H9 (cell line): ENCODE data around the gene DNAJC7. TPM values are rescaled to one million over a fixed set of nuclear protein-coding genes. Genes with fewer than 3 reads are reported as not detected.

Source experiments
- DNase-seq: peaks from one replicate; pipeline ENCODE4 v3.0.0-alpha.2; 2017
- H2AFZ ChIP-seq: one replicate; pipeline ENCODE4 v1.6.1; 2013; ENCODE audit warnings: mild to moderate bottlenecking, low read length, control low read depth, moderate library complexity
- H2AK5ac ChIP-seq: 2 replicates; pipeline ENCODE4 v1.6.1; 2013; ENCODE audit warnings: low read length, control low read depth, mixed read lengths; ENCODE audit not compliant: insufficient read length
- H2BK120ac ChIP-seq: one replicate; pipeline ENCODE4 v1.6.1; 2013; ENCODE audit warnings: low read depth, mild to moderate bottlenecking, low read length, control low read depth, inconsistent platforms; ENCODE audit not compliant: poor library complexity, severe bottlenecking
- H2BK12ac ChIP-seq: 2 replicates; pipeline ENCODE4 v1.6.1; 2013; ENCODE audit warnings: low read length, control low read depth, mixed read lengths, low read depth; ENCODE audit not compliant: insufficient read length
- H2BK15ac ChIP-seq: 2 replicates; pipeline ENCODE4 v1.6.1; 2013; ENCODE audit warnings: low read depth, low read length, control low read depth
- H2BK20ac ChIP-seq: one replicate; pipeline ENCODE4 v1.6.1; 2013; ENCODE audit warnings: low read depth, mild to moderate bottlenecking, low read length, control low read depth, inconsistent platforms; ENCODE audit not compliant: poor library complexity, severe bottlenecking
- H2BK5ac ChIP-seq: 2 replicates; pipeline ENCODE4 v1.6.1; 2013; ENCODE audit warnings: low read length, control low read depth, mixed read lengths; ENCODE audit not compliant: insufficient read length
- H3K14ac ChIP-seq: 2 replicates; pipeline ENCODE4 v1.6.1; 2013; ENCODE audit warnings: low read length, control low read depth; ENCODE audit not compliant: insufficient read depth
- H3K18ac ChIP-seq: 2 replicates; pipeline ENCODE4 v1.6.1; 2013; ENCODE audit warnings: low read depth, mild to moderate bottlenecking, mixed read lengths, low read length, control low read depth; ENCODE audit not compliant: insufficient read length
- H3K23ac ChIP-seq: 2 replicates; pipeline ENCODE4 v1.6.1; 2013; ENCODE audit warnings: low read length, control low read depth, mixed read lengths, low read depth; ENCODE audit not compliant: insufficient read length
- H3K23me2 ChIP-seq: 2 replicates; pipeline ENCODE4 v1.6.1; 2013; ENCODE audit warnings: low read depth, mild to moderate bottlenecking, mixed read lengths, low read length, control low read depth; ENCODE audit not compliant: insufficient read length, poor library complexity, severe bottlenecking
- H3K27ac ChIP-seq: 2 replicates; pipeline ENCODE4 v1.5.1; 2013; ENCODE audit warnings: low read length, control low read depth, mixed read lengths, low read depth; ENCODE audit not compliant: insufficient read length
- H3K27me3 ChIP-seq: 2 replicates; pipeline ENCODE4 v1.6.1; 2013; ENCODE audit warnings: low read length, control low read depth, inconsistent platforms; ENCODE audit not compliant: insufficient read depth
- H3K4ac ChIP-seq: 2 replicates; pipeline ENCODE4 v1.6.1; 2013; ENCODE audit warnings: low read depth, mild to moderate bottlenecking, control low read depth, inconsistent platforms, low read length, moderate library complexity
- H3K4me1 ChIP-seq: 2 replicates; pipeline ENCODE4 v1.6.1; 2013; ENCODE audit warnings: low read length, control low read depth, inconsistent platforms; ENCODE audit not compliant: insufficient read depth
- H3K4me2 ChIP-seq: 2 replicates; pipeline ENCODE4 v1.6.1; 2013; ENCODE audit warnings: low read length, control low read depth, mixed read lengths; ENCODE audit not compliant: insufficient read length, insufficient read depth
- H3K56ac ChIP-seq: 2 replicates; pipeline ENCODE4 v1.6.1; 2013; ENCODE audit warnings: low read depth, mild to moderate bottlenecking, mixed read lengths, low read length, control low read depth; ENCODE audit not compliant: insufficient read length
- H3K79me1 ChIP-seq: 2 replicates; pipeline ENCODE4 v1.6.1; 2013; ENCODE audit warnings: low read depth, mild to moderate bottlenecking, moderate library complexity, low read length, control low read depth, inconsistent platforms; ENCODE audit not compliant: insufficient read depth, poor library complexity, severe bottlenecking
- H3K79me2 ChIP-seq: 2 replicates; pipeline ENCODE4 v1.6.1; 2013; ENCODE audit warnings: low read length, control low read depth, inconsistent platforms; ENCODE audit not compliant: insufficient read depth
- H3K9ac ChIP-seq: 2 replicates; pipeline ENCODE4 v1.6.1; 2013; ENCODE audit warnings: low read length, control low read depth, mixed read lengths; ENCODE audit not compliant: insufficient read length; ENCODE audit errors: extremely low read depth
- H3K9me3 ChIP-seq: one replicate; pipeline ENCODE4 v1.6.1; 2013; ENCODE audit warnings: low read depth, low read length, inconsistent platforms; ENCODE audit not compliant: control insufficient read depth
- H3T11ph ChIP-seq: one replicate; pipeline ENCODE4 v1.6.1; 2013; ENCODE audit warnings: mild to moderate bottlenecking, low read length, control low read depth, inconsistent platforms
- H4K20me1 ChIP-seq: one replicate; pipeline ENCODE4 v1.6.1; 2013; ENCODE audit not compliant: control insufficient read depth, insufficient read length, insufficient read depth
- H4K5ac ChIP-seq: 2 replicates; pipeline ENCODE4 v1.6.1; 2013; ENCODE audit warnings: low read depth, mild to moderate bottlenecking, mixed read lengths, low read length, control low read depth; ENCODE audit not compliant: insufficient read length
- H4K8ac ChIP-seq: replicated peaks from 2 replicates; pipeline ENCODE4 v1.6.1; 2013; ENCODE audit warnings: low read length, control low read depth, mixed read lengths, low read depth; ENCODE audit not compliant: insufficient read length
- H4K91ac ChIP-seq: 2 replicates; pipeline ENCODE4 v1.6.1; 2013; ENCODE audit warnings: low read depth, mild to moderate bottlenecking, moderate library complexity, mixed read lengths, low read length, control low read depth; ENCODE audit not compliant: insufficient read length
- H3K27ac Mint-ChIP-seq, 3 experiments: 2 replicates in 2 of 3; 3 replicates in 1 of 3; pipeline ENCODE4 v1.8.0; 2020 to 2021; ENCODE audit warnings: mixed read lengths in 3 of 3, mild to moderate bottlenecking in 1 of 3, moderate library complexity in 1 of 3
- H3K27me3 Mint-ChIP-seq: 2 replicates; pipeline ENCODE4 v1.8.0; 2021; ENCODE audit warnings: low read depth, mild to moderate bottlenecking, moderate library complexity, mixed read lengths
- H3K36me3 Mint-ChIP-seq, 3 experiments: 2 replicates in 2 of 3; 3 replicates in 1 of 3; pipeline ENCODE4 v1.8.0; 2020 to 2021; ENCODE audit warnings: low read depth in 3 of 3, mixed read lengths in 3 of 3; ENCODE audit not compliant: insufficient read depth in 1 of 3
- H3K4me1 Mint-ChIP-seq, 2 experiments: 2 replicates each; pipeline ENCODE4 v1.8.0; 2020; ENCODE audit warnings: mixed read lengths in 2 of 2
- H3K4me3 Mint-ChIP-seq, 2 experiments: 2 replicates in 1 of 2; 3 replicates in 1 of 2; pipeline ENCODE4 v1.8.0; 2020 to 2021; ENCODE audit warnings: mild to moderate bottlenecking in 2 of 2, mixed read lengths in 2 of 2, moderate library complexity in 1 of 2
- H3K9me3 Mint-ChIP-seq, 2 experiments: 2 replicates in 1 of 2; 3 replicates in 1 of 2; pipeline ENCODE4 v1.8.0; 2020; ENCODE audit warnings: mild to moderate bottlenecking in 2 of 2, mixed read lengths in 2 of 2, moderate library complexity in 1 of 2
- CTCF ChIP-seq: fragments of 200-600 bp; sonication (generic); conservative IDR thresholded peaks from 3 replicates; pipeline ENCODE4 v1.8.0; 2021; ENCODE audit warnings: antibody characterized with exemption, mild to moderate bottlenecking
- WGBS: extraction: QIAGEN DNeasy Blood & Tissue Kit; methylation state at CpG from one replicate; pipeline ENCODE4 v1.1.7; 2013; ENCODE audit warnings: missing lambda C conversion rate, low lambda C conversion rate, mixed read lengths; ENCODE audit not compliant: insufficient read length; ENCODE audit errors: extremely low coverage; 5-methylcytosine and 5-hydroxymethylcytosine counted together
- total RNA-seq: library from RNA; stranded (reverse); gene quantifications from 2 replicates; pipeline ENCODE4 v1.2.1, GENCODE V29; 2021

The DNAJC7 gene
- total RNA-seq, 1 experiment from 2014 or later = 141 TPM

- no peaks in the 10 kb centered on the region for H3K4me1 Mint-ChIP-seq
- Histone ChIP-seq H3K4me2 (no peak overlapping the region), H3K56ac (no peak overlapping the region), H2BK12ac (no peak overlapping the region), H3K9me3 (no peaks in the 10 kb centered on the region), H3K23me2 (no peaks in the 10 kb centered on the region), H3K27ac (no peak overlapping the region), H3K18ac (no peak overlapping the region), H2BK120ac (no peak overlapping the region), H2AFZ (no peak overlapping the region), H4K20me1 (no peaks in the 10 kb centered on the region), H3K4ac (no peak overlapping the region), H4K91ac (no peak overlapping the region), H4K5ac (no peak overlapping the region), H3K14ac (no peak overlapping the region), H3K9ac (no peak overlapping the region), H3K23ac (no peak overlapping the region), H3K27me3 (no peaks in the 10 kb centered on the region), H2BK20ac (no peak overlapping the region), H4K8ac (no peak overlapping the region), H3K4me1 (no peaks in the 10 kb centered on the region), H3K79me2 (no peaks in the 10 kb centered on the region), H3T11ph (no peak overlapping the region), H2BK15ac (no peak overlapping the region), H2BK5ac (no peak overlapping the region), H3K79me1 (no peaks in the 10 kb centered on the region), H2AK5ac (no peak overlapping the region)
- peaks cover 53 to 99% (median 94%) of the 10 kb centered on the region in 3 experiments; a peak in 6 of 7 replicates for H3K36me3 Mint-ChIP-seq
- H3K27ac Mint-ChIP-seq = no peak overlapping the region
- H3K27me3 Mint-ChIP-seq = no peaks in the 10 kb centered on the region
- TF ChIP-seq CTCF = no peak
- H3K4me3 Mint-ChIP-seq = no peak overlapping the region
- WGBS = no CpG with 5 or more reads among the region's 2 CpGs
- DNase-seq = no peak
- H3K9me3 Mint-ChIP-seq = no peaks in the 10 kb centered on the region
Measured at GRCh38 chr17:41988418-41988817, 28.8 kb downstream of the DNAJC7 start.
